GM03348 (cell line): Measurements from ENCODE around the gene KCNN3.
"Not testable (repeated sequence)": the region's sequence is repeated elsewhere in the genome, so short reads cannot be mapped to it uniquely, and the experiment has no call there.

Experiments
- DNase-seq: peaks from one replicate; pipeline ENCODE4 v3.0.0; 2012; ENCODE audit warnings: low spot score

The KCNN3 gene

GRCh38 chr1:154870115-154870571 lies at the start of gene KCNN3:
Gene KCNN3 (minus strand): TSS chr1:154870281. CDS start chr1:154869964, 317 bp downstream.
- DNase-seq = peak; percentile 96

- no peak for DNase-seq
Observed at GRCh38 chr1:154913273-154913672, 43.2 kb upstream of the KCNN3 start.

DNA sequence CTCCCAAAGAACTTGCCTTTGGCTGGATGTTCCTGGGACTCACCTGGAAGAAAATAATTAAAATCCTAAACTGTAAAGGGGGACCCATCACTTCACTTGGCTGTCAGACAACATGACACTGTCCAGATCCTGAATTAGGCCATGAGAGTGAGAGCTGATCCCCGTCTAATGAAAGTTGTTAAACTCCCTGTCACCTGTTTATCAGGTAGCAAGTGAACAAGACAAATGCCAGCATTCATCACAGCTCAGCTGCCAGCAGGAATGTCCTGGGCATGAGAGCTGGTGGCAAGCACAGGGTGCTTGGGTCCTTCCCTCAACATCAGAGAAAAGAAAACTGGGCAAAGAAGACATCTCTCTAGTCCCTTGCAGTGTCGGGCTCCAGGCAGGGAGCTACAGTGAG lies 42.7 kb upstream of the KCNN3 start:
- DNase-seq = no peak

- DNase-seq = no peak
Observed at GRCh38 chr1:154911691-154912550, 41.8 kb upstream of the KCNN3 start.

DNA sequence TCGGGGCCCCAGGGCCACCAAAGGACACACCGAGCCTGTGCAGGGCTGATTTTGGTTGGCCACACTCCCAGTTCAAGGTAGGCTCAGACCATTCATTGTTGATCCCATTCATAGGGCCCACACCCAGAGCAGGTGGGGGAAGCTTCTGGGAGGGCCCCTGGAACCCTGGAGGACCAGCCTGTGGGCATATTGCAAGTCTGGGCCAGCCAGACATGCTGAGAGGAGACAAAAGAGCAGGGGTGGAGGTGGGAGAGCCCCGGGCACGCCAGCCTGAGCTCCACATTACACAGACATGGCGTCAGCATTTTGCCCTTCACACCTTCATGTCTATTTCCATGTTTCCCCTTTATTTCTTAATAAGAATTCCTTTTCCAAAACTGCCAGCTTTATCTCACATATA lies 40.8 kb upstream of the KCNN3 start:
- no peak for DNase-seq

- DNase-seq = no peak
Observed at GRCh38 chr1:154908937-154909336, 38.9 kb upstream of the KCNN3 start.

- not testable (repeated sequence) for DNase-seq
Observed at GRCh38 chr1:154908129-154908528, 38.0 kb upstream of the KCNN3 start.

DNA sequence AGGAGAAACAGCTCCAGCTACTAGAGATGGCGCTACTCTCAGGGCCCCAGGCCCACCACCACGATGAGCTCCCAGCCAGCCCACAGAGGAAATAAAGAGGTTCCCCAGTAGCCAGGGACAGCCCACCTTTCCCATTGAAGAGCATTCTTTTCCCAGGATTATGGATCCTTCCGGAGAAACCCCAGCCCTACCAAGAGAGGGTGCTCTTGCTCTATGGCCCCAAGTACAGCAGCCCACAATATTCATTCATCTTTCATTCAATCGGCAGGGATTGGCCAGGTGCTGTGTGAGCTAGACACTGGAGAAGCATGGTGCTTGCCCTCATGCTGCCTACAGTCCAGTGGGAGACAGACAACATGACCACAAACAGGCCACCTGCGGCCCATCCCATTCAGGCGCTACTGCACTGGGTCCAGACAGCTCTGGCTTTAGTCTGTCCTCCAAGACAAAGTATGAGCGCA lies 36.6 kb upstream of the KCNN3 start:
- DNase-seq = no peak

GRCh38 chr1:154902938-154903566 lies 33.0 kb upstream of the KCNN3 start:
- no peak for DNase-seq

DNA sequence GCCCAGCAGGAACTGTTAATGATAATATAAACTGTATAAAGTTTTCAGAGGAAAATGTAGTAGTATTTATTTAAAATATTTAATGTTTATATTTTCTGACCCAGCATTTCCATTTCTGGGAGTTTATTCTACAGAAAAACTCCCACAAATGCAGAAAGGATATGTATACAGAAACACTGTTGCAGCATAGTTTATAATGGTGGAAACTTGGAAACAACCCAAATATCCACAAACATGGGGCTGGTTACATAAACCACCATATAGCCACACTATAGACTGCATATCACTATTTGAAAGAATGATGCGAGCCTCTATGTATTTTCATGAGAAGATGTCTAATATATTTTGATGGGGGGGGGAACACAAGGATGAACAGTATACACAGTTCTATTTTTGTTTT lies 31.5 kb upstream of the KCNN3 start:
- no peak for DNase-seq

- no peak for DNase-seq
Observed at GRCh38 chr1:154899041-154899440, 29.0 kb upstream of the KCNN3 start.

- no peak for DNase-seq
Observed at GRCh38 chr1:154896771-154897286, 26.7 kb upstream of the KCNN3 start.

DNA sequence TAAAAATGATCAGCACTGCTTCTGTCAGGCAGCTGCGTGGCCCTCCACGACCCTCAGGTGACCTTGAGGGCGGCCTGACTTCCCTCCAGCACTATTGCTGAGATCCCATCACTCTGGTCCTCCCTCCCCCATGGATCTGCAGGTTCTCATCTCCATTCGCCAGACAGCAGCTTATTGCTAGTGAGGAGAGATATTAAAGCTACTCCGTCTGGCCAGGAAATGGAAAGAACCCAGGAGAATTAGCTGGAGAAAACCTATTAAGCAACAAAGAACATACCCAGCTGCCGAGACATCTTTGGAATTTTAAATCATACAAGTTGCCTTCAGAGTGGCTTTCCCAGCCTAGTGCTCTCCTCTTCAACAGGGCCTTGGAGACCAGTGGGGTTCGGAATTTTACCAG lies 25.7 kb upstream of the KCNN3 start:
- DNase-seq = no peak

DNA sequence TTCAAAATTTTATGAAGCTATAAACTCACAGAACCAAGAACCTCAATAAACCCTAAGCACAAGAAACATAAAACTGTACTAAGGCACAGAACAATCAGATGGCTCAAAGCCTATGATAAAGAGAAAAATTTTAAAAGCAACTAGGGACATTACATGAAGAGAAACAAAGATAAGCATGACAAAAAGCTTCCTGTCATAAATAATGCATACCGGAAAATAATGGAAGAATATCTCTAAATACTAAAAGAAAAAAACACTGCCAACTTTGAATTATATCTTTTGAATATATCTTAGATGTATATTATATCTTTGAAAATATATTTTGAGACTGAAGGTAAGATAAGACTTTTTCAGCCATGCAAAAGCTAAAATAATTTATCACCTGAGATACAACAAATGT lies 21.4 kb upstream of the KCNN3 start:
- DNase-seq = no peak

GRCh38 chr1:154888757-154889156 lies 18.7 kb upstream of the KCNN3 start:
- DNase-seq = no peak

- DNase-seq = no peak
Observed at GRCh38 chr1:154886281-154887015, 16.4 kb upstream of the KCNN3 start.

DNA sequence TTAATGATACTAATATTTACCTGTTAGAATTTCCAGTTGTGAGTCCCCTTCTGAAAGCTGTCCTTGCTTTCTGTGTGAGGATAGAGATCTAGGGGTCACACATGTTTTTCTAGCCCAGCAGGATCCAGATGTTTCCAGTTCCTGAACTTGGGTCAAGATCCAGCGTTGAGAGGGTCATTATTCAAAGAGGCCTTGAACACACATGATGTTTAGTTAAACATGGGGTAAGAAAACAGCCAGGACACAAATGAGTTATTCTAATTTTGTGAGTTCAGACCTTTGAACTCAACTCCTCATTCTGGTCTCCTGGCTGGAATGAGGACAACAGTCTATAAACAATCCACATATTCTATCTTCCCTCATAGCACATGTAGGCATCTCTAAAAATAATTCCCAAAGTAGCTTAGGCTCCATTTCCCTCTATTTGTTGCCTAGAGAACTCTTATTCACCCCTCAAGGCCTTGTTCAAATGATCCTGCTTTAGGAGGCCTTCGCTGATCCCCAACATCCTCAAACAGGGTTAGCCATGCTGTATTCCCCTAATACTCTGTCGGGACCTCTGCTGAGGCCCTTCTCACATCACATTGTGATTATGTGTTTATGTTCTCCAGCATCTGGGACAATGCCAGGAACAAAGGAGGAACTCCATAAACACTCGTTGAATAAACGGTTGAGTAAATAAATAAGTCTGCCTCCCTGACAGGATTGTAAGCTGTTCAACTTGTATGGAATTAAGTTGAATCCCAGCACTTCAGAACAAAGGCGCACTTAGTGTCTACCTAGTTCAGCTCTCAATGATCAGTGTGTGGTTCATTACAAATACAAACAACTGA lies 15.0 kb upstream of the KCNN3 start:
- DNase-seq = no peak

- DNase-seq = no peak
Observed at GRCh38 chr1:154883919-154884868, 14.1 kb upstream of the KCNN3 start.

- DNase-seq = peak; percentile 58
Observed at GRCh38 chr1:154881820-154882535, 11.9 kb upstream of the KCNN3 start.

DNA sequence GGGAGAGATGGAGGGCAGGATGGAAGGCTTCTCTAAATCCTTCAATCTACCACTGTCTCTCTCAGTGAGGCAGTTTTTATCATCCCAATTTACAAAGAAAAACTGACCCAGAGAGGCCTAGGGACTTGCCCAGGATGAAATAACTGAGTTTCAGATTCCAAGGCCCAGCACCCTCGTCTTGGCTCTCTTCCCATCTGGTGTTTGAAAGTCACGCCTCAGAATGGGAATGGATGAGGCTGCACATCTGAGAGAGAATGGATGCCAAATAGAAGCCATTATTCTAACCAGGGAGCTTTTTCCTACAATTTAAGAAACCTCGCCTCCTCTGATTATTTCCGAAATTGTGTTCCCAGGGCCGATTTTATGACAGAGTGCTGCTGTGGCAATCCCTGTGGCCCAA lies 10.6 kb upstream of the KCNN3 start:
- no peak for DNase-seq
